ENCODE results near the gene NFYB. TPM values are rescaled to one million over a fixed set of nuclear protein-coding genes. Genes with fewer than 3 reads are reported as not detected.
A peak's percentile ranks its signal among the peaks of the same experiment; 100 is the strongest.
"Not testable (repeated sequence)": the region's sequence is repeated elsewhere in the genome, so short reads cannot be mapped to it uniquely, and the experiment has no call there.

Gene NFYB
- total RNA-seq, 3 donors from 2014 or later: 51.1 to 59.3 (median 54.2) TPM

DNA sequence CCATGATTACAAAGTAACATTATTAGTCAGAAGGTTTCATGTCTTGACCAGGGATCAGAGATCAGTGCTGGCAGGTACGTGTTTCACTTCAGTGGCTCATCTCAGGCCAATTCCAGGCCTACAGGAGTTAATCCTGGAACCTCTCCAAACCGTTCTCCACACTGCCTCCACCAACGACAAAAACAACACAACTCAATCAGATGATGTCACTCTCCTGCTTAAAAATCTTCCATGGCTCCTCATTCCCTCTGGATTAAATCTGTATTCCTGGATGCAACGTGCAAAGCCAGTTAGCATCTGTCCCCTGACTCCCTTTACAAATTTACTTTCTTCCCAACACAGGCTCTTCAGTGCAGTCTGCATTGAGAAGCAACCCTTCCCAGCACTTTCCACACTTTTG is 43.3 kb upstream of the NFYB start:
- Histone ChIP-seq H3K27me3 (no peaks in the 10 kb centered on the region), H3K4me3 (no peak overlapping the region), H3K27ac (peak overlapping the region; percentile 87 to 94), H3K9me3 (peaks cover 13% of the 10 kb centered on the region in 2 donors), H3K36me3 (no peaks in the 10 kb centered on the region), H3K4me1 (peaks cover 25 to 26% of the 10 kb centered on the region in 2 donors)
- TF ChIP-seq POLR2AphosphoS5 (IDR thresholded peaks at IDR 0.05): no peak
- TF ChIP-seq, protein P1, sequence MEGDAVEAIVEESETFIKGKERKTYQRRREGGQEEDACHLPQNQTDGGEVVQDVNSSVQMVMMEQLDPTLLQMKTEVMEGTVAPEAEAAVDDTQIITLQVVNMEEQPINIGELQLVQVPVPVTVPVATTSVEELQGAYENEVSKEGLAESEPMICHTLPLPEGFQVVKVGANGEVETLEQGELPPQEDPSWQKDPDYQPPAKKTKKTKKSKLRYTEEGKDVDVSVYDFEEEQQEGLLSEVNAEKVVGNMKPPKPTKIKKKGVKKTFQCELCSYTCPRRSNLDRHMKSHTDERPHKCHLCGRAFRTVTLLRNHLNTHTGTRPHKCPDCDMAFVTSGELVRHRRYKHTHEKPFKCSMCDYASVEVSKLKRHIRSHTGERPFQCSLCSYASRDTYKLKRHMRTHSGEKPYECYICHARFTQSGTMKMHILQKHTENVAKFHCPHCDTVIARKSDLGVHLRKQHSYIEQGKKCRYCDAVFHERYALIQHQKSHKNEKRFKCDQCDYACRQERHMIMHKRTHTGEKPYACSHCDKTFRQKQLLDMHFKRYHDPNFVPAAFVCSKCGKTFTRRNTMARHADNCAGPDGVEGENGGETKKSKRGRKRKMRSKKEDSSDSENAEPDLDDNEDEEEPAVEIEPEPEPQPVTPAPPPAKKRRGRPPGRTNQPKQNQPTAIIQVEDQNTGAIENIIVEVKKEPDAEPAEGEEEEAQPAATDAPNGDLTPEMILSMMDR (IDR thresholded peaks at IDR 0.05): no peak
- TF ChIP-seq POLR2A (IDR thresholded peaks at IDR 0.05): no peak
- no peak for DNase-seq (ENCODE audit: low spot score in 2 of 2)
- intact Hi-C loops (cut with DNase I; ENCODE audit: low total_unique reads): no loop called here

DNA sequence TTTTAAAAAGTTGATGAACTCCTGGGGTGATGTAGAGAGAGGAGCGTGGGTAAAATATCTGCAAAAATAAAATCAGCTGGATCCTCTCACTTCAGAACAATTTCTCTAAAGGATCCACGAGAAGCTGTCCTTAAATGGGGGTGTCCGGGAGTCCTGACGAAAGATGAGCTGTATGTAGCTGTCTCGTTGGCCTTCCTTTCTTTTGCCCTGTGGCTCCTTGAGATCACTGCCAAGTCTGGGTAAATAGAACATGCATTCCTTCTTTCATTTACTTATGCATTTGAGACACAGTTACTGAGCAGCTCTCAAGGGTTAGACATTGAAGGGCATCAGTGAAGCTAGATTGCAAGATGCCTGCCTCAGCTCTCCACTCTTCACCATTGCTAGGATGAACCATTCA is 42.4 kb upstream of the NFYB start:
- intact Hi-C loops (cut with DNase I; ENCODE audit: low total_unique reads): no loop called here
- peaks cover 25 to 26% of the 10 kb centered on the region in 2 donors for H3K4me1 ChIP-seq

DNA sequence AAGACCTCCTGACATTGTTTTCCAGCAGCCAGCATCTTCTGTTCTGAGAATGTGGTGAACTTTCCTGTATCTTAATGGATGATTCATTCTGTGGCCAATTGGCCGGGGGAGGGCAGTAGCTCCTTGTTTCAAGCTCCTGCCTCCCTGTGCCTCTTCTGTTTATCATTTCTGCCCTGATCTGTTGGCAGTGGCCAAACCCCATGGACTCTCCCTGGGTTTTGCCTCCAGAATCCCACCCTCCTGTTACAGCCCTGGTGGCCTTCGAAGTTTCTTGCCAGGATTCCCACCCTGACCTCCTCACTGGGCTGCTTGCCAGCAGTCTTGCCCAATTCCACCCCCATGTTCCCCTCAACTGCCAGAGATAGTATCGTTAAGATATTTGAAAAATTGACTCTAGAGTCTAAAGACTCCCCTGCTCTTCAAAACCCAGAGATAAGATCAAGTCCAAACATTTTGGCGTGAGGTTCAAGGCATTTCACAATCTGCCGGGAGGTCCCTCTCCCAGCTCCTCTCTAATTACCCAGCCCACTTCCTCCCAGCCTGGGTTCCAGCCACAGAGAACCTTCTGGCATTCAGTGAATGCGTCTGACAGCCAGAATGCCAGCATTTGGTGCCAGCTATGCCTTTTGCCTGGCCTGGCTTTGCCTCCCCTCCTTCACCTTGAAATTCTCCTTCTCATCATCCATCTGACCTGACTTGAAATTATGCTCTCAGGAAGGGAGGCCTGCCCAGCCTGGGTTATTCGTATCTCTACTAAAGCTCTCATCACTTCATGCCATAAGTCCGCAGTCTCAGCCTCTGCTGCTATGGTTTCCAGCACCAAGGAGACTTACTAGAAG is 39.9 kb upstream of the NFYB start:
- TF ChIP-seq POLR2AphosphoS5 (IDR thresholded peaks at IDR 0.05) (peak; percentile 71 to 93 (median 73)), POLR2A (IDR thresholded peaks at IDR 0.05) (no peak)
- TF ChIP-seq, protein P1 (IDR thresholded peaks at IDR 0.05): peak in 1 of 3 donors; percentile 22
- Histone ChIP-seq H3K27ac (peak overlapping the region; percentile 87 to 94), H3K27me3 (no peaks in the 10 kb centered on the region), H3K4me3 (peak overlapping the region in 2 of 3 donors; percentile 12 to 40), H3K4me1 (peaks cover 24 to 26% of the 10 kb centered on the region in 2 donors), H3K9me3 (no peaks in the 10 kb centered on the region), H3K36me3 (no peaks in the 10 kb centered on the region)
- peak; percentile 61 to 91 for DNase-seq (ENCODE audit: low spot score in 2 of 2)
- intact Hi-C loops (cut with DNase I; ENCODE audit: low total_unique reads): no loop called here

More for the DNA sequence above, 42.4 kb upstream of the NFYB start:
- no peak overlapping the region for H3K4me3 ChIP-seq
- peaks cover 13% of the 10 kb centered on the region in 2 donors for H3K9me3 ChIP-seq
- peak in 1 of 2 donors; percentile 61 for DNase-seq (ENCODE audit: low spot score in 2 of 2)
- no peaks in the 10 kb centered on the region for H3K27me3 ChIP-seq
- TF ChIP-seq POLR2AphosphoS5 (IDR thresholded peaks at IDR 0.05) (no peak), POLR2A (IDR thresholded peaks at IDR 0.05) (no peak)
- TF ChIP-seq, protein P1 (IDR thresholded peaks at IDR 0.05): no peak
- no peaks in the 10 kb centered on the region for H3K36me3 ChIP-seq
- H3K27ac ChIP-seq: peak overlapping the region; percentile 87 to 94

DNA sequence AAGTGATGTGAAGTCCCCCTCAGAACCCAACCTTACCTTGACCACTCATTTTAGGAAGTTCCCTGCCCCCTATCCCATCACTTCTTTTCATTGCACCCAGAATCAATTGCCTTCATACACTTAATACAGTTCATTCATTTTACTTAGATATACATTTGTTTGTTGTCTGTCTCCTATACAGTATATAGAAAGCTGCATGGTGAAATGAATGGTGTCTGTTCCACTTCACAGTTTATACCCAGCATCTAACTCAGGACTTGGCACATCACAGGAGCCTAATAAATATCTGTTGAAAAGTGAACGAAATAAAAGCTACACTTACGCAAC is 39.3 kb upstream of the NFYB start:
- TF ChIP-seq POLR2AphosphoS5 (IDR thresholded peaks at IDR 0.05): no peak
- TF ChIP-seq, protein P1 (IDR thresholded peaks at IDR 0.05): no peak
- TF ChIP-seq POLR2A (IDR thresholded peaks at IDR 0.05): no peak
- intact Hi-C loops (cut with DNase I; ENCODE audit: low total_unique reads): no loop called here
- H3K4me3 ChIP-seq: peak overlapping the region in 1 of 3 donors; percentile 40
- no peaks in the 10 kb centered on the region for H3K9me3 ChIP-seq
- no peaks in the 10 kb centered on the region for H3K27me3 ChIP-seq
- H3K27ac ChIP-seq: peak overlapping the region; percentile 87 to 94
- no peak for DNase-seq (ENCODE audit: low spot score in 2 of 2)
- no peaks in the 10 kb centered on the region for H3K36me3 ChIP-seq
- peaks cover 19 to 26% of the 10 kb centered on the region in 2 donors for H3K4me1 ChIP-seq

DNA sequence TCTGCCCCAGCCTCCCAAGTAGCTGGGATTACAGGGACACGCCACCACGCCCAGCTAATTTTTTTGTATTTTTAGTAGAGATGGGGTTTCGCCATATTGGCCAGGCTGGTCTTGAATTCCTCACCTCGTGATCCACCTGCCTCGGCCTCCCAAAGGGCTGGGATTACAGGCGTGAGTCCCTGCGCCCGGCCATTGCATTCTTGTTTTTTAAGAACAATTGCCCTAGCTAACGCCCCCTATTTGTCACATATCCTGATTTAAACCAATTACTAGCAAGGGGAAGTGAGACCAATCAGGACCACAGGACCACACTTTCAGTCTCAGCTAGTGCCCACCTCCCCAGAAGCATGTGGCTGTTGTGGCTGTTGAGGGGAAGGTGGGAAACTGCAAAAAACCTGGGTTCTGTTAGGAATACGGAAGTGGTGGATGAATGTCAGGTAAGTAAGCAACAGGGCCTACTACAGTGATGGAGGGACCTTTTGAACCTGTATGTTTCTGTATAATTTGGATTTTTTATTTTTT is 37.8 kb upstream of the NFYB start:
- no peaks in the 10 kb centered on the region for H3K36me3 ChIP-seq
- H3K27me3 ChIP-seq: no peaks in the 10 kb centered on the region
- intact Hi-C loops (cut with DNase I; ENCODE audit: low total_unique reads): no loop called here
- peaks cover 14 to 18% of the 10 kb centered on the region in 2 donors for H3K4me1 ChIP-seq
- H3K9me3 ChIP-seq: no peaks in the 10 kb centered on the region
- H3K27ac ChIP-seq: no peak overlapping the region
- no peak overlapping the region for H3K4me3 ChIP-seq
- TF ChIP-seq POLR2AphosphoS5 (IDR thresholded peaks at IDR 0.05): no peak
- TF ChIP-seq, protein P1 (IDR thresholded peaks at IDR 0.05): no peak
- no peak for TF ChIP-seq POLR2A (IDR thresholded peaks at IDR 0.05)
- DNase-seq (ENCODE audit: low spot score in 2 of 2): peak in 1 of 2 donors; percentile 3

DNA sequence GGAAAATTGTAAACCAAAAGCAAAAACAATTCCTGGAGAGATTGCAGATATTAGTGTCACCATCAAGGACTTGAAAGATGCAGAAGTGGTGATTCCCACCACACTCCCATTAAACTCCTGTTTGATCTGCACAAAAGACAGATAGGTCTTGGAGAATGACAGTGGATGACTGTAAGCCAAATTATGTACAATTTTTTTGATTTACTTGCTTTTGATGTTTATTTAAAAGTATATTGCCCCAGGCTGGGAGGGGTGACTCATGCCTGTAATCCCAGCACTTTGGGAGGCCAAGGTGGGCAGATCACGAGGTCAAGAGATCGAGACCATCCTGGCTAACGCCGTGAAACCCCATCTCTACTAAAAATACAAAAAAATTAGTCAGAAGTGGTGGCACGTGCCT is 35.8 kb upstream of the NFYB start:
- H3K4me3 ChIP-seq; H3K27ac ChIP-seq; H3K9me3 ChIP-seq; H3K27me3 ChIP-seq; intact Hi-C loops (cut with DNase I; ENCODE audit: low total_unique reads); H3K36me3 ChIP-seq; DNase-seq (ENCODE audit: low spot score in 2 of 2): not testable (repeated sequence)
- peaks cover 10 to 14% of the 10 kb centered on the region in 2 donors for H3K4me1 ChIP-seq
